ENCODE measurements around the gene CPVL. TPM values are rescaled to one million over a fixed set of nuclear protein-coding genes. Genes with fewer than 3 reads are reported as not detected.

The CPVL gene
- polyA plus RNA-seq, 3 donors: 67.9 to 70.7 (median 68.7) TPM

DNA sequence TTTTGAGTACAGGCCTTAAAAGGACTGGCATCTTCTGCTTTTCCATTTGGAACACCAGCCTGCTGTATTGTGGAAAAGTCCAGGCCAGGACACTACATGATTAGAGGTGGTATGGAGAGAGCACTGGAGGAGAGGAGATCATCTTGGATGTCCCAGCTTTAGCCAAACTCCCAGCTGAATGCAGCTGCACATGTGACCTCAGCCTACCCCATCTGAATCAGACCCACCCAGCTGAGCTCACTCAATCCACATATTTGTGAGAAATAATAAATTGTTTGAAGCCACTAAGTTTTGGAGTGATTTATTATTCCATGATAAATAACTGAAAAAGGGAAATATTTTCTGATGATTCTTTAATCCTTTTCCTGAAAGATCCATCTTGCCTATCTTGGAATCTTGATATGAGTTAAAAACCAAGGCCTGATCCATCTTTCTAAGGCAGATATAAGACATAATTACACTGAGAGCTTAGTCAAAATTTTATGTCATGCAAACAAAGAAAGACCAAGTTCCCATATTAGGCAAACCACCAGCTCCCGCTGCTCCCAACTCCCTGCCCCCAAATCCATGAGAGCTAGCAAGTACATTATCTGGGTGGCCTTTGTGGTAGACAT is 133.1 kb downstream of the CPVL start:
- no peak for DNase-seq (ENCODE audit: low read depth in 3 of 3, low spot score in 2 of 3)

DNA sequence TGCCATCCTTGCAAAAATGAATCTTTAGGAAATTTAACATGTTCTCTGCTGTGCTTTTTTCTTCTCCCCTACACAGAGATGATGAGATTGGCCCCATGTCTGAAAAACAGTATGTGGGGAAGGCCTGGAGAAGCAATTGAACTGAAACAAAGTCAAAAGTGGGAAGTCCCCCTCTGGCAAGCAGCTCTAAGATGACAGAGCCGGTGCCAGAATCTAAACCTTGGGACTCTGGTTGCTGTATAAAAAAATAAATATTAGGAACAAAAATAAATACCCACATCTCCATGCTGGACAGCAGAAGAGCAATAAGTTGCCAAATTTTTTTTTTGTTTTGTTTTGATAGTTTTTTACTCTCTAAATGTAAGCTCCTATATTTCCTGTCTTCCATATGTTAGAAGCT is 136.4 kb downstream of the CPVL start:
- DNase-seq (ENCODE audit: low read depth in 3 of 3, low spot score in 2 of 3): no peak

DNA sequence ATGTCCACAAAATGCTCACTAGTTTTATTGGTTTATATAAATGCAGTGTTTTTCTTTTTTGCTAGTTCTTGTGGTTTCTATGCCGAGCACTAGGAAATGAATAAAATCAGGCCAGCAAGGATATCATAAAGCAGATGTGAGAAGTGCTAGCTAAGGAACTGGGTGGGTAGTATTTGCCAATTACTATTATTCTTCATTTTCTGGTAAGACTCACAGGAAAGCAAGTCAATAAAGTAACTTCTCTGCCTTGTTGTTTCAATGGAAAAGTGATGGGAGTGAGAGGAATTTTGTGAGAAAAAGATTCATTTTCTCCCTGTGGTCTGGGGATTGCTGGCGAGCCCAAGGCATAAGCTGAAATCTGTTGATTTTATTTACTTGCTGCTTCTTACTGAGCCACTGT is 137.7 kb downstream of the CPVL start:
- DNase-seq (ENCODE audit: low read depth in 3 of 3, low spot score in 2 of 3): no peak

DNA sequence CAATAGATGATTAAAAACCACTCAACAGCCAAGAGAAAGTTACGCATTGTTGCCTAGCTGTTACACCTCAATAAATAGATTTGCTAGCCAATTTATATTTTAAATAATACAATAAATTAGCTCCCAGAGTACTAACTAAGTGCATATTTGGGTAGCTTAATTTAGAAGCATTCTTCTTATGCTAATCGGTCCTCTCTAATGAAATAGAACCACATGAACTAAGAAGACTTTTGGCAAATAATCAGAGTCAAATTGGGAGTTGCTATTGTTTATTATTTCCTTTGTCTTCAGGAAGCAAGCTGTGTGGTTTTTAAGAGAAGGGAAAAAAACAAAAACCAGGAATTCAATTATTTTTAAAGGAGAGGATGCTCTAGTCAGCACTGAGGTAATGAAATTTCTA is 139.2 kb downstream of the CPVL start:
- no peak for DNase-seq (ENCODE audit: low read depth in 3 of 3, low spot score in 2 of 3)

DNA sequence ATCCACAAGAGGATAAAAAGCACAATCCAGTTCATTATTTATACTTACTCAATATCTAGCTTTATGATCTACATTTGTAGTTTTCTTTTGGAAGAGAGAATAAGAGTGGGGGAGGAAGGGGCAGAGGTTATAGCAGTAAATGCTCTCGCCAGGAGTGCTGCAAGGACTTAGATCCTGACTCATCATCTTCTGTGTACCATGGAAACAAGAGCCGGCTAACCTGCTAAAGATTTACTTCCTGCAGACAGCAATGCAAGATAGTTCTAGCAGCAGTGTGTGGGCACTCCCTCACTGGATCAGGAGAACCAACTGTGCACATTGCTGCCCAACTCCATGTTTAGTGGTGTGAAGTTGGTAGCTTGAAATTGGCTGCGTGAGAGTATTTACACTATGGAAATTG is 140.5 kb downstream of the CPVL start:
- DNase-seq (ENCODE audit: low read depth in 3 of 3, low spot score in 2 of 3): no peak

DNA sequence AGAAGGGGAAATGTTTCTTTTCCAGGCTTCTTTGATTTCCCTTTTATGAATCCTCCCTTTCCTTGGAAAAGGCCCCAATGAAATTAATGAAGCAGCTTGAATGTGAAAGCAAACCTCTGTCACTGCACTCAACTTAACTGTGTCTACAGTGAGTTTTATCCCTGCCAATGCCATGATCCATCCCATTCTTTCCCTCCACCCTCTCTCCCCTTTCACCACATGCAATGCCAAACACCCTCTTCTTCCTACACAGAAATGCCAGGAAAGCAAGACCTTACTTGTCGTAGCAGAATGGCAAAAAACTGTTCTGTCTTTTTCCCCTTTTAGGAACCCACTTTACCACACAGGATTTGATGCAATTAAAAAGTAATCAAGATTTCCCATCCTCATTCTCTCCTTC is 140.9 kb downstream of the CPVL start:
- no peak for DNase-seq (ENCODE audit: low read depth in 3 of 3, low spot score in 2 of 3)

DNA sequence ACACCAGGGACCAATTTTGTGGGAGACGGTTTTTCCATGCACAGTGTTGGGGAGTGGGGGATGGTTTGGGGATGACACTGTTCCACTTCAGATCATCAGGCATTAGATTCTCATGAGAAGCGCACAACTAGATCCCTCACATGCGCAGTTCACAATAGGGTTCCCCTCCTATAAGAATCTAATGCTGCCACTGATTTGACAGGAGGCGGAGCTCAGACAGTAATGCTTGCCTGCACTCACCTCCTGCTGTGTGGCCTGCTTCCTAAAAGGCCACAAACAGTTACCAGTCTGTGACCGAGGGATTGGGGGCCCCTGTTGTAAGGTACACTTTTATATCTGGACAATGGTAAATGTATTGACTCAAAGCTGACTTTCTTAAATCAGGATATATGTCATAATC is 142.6 kb downstream of the CPVL start:
- no peak for DNase-seq (ENCODE audit: low read depth in 3 of 3, low spot score in 2 of 3)

DNA sequence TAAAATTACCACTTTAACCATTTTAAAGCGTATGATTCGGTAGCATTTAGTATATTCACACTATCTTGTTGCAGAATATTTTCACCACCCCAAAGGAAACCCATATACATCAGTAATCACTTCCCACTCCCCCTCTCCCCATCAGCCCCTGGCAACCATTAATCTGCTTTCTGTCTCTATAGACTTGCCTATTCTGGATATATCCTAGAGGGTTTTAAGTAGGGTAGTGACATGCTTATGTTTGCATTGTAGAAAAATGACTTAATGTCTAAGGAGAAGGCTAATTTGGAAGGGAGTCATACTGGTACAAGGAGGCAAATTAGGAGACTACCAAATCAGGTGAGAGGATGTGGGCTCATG is 145.6 kb downstream of the CPVL start:
- DNase-seq (ENCODE audit: low read depth in 3 of 3, low spot score in 2 of 3): no peak

DNA sequence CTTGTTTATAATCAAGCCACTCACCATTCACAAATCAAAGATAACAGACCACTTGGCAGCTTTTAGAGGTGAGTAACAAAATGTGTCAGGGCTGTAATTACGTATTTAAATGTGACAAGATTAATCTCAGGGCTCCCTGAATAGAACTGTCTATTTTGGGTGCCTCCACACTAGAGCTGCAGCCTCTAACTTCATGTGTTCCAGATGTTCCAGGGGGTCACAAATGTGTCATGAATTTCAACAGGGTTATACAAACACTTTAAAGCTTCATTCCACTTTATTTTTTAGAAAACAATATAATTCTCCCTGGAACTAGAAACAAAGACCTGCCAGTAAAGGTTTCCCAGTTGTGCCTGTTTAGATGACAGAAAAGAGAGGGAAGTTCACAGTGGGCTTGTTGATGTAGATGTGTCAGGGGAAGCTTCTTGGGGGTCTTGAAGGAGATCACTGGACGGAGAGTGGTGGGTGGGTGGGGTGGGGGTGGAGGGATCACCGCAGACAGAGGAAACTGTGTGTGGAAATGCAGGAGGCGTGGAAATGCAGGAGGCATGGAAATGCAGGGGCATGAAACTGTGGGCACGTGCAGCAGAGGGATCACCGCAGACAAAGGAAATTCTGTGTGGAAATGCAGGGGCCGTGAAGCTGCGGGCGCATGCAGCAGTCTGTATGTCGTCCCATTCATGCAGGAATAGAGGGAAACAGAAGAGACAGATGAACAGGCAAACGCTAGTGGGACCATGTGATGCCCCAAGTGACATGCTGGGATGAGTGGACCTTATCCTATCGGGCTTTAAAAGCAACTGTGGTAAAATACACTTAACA is 146.2 kb downstream of the CPVL start:
- no peak for DNase-seq (ENCODE audit: low read depth in 3 of 3, low spot score in 2 of 3)

DNA sequence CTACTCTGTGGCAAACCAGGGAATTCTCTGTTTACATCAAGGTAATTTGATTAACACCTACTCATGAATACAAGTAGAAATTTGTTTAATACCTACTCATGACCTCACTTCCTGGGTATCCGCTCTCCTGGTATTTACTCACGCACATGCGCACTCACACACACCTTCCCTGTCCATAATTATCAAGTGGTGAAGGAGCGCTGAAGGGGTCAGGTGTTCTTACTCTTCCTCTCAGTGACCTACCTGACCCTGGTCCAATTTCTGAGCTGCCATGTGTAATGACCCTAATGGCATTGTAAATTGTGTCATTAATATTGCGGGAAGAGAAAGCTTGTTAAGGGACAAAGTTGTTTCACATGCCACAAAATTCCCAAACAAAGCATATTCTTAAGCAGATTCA is 146.9 kb downstream of the CPVL start:
- DNase-seq (ENCODE audit: low read depth in 3 of 3, low spot score in 2 of 3): no peak

DNA sequence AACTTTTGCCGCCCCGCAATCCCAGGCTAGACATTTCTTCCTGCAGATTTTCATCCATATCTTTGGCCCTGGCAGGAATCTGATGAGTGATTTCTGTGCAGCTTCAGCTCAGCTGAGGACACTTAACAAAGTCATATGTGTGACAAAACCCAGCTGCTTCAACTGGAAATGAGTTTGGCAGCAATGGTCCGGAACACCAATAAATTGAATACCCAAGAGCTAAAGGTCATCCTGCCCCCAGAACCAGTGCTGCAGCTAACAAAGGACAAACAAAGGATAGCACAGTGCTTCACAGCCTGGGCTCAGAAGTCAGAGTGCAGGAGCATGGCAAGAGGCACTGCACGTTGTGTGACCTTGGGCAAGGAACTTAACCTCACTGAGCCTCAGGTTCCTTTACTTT is 148.2 kb downstream of the CPVL start:
- DNase-seq (ENCODE audit: low read depth in 3 of 3, low spot score in 2 of 3): peak in 1 of 3 donors; percentile 63

DNA sequence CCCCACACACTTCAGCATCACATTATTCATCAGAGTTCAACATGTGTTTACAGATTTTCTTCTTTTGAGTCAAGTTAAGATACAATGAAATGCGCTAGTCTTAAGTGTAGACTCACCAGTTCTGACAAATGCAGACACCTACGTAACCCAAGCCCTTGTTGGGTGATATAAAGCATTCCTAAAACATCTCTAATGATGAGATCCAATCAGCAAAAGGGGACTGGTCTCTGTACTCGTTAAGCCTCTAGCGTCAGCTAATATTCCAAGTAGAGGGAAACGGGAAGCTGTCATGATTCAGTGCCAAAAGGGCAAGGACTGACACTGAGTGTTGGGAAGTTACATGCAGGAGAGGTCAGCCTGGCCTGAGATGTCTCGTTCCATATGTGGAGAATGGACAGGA is 149.5 kb downstream of the CPVL start:
- DNase-seq (ENCODE audit: low read depth in 3 of 3, low spot score in 2 of 3): no peak

DNA sequence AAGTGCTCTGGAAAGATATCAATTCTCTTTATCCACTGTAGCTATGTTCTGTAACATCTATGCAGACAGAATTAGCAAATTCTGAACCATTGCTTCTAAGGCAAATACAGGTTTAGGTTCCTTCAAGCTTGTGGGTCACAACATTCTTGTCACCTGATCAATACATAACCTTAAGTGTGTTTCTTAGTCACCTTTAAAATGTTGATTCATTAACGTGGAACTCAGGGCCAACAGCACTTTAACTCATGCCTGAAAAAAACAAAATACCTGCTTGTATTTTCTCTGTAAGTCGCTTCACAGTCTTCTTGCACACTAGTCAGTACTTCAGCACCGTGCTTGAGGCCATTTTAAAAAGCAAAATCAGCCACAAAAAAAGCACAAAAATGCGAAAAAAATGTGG is 153.0 kb downstream of the CPVL start:
- no peak for DNase-seq (ENCODE audit: low read depth in 3 of 3, low spot score in 2 of 3)

DNA sequence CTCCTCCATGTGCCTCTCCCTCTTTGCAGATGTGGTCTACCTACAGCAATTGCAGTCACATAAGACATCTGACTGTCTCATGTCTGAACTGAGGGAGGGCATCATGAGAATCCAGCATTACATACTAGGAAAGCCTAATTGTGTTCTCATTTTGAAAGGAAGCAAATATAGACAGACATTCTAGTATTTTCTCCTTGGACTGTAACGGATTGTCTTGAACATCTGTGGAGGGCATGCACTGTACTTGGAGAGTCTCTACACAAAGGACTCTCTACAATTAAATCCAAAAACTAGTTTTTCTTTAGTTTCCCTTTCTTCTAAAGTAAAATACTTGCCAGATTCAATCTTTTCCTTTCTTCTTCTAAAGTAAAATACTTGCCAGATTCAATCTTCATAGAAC is 153.5 kb downstream of the CPVL start:
- DNase-seq (ENCODE audit: low read depth in 3 of 3, low spot score in 2 of 3): no peak

DNA sequence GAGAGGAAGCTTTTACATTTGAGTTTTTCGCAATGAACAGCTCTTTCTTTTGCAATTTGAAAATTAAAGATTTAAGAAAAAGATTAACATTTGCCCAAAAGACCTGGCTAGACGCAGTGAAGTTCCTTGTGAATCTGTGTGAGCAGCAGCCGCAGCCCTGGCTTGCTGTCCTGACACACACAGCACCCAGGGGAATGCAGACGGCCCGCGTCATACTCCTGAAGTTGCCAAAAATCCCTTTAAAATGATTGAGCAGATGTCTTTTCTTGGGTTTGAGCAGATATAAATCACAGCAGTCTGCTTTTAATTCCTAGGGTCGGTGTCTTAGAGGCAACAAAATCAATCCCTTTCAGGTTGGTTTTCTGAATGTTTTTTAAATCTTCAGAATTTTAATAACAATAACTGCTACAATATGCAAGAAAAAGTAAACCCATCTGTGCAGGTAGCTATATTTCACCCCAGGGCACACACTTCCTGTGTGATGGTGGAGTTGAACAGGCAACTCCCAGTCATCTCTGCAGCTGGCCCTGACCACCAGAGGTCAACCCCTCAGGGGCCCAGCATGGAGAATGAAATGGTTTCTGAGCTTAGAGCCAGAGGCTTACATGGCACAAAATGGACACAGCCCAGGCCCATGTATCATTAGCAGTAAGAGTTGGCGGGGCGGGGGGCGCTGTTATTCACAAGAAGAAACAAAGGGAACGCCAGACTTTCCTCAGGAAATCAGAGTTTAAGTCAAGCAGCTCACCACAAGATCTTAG is 156.0 kb downstream of the CPVL start:
- no peak for DNase-seq (ENCODE audit: low read depth in 3 of 3, low spot score in 2 of 3)

DNA sequence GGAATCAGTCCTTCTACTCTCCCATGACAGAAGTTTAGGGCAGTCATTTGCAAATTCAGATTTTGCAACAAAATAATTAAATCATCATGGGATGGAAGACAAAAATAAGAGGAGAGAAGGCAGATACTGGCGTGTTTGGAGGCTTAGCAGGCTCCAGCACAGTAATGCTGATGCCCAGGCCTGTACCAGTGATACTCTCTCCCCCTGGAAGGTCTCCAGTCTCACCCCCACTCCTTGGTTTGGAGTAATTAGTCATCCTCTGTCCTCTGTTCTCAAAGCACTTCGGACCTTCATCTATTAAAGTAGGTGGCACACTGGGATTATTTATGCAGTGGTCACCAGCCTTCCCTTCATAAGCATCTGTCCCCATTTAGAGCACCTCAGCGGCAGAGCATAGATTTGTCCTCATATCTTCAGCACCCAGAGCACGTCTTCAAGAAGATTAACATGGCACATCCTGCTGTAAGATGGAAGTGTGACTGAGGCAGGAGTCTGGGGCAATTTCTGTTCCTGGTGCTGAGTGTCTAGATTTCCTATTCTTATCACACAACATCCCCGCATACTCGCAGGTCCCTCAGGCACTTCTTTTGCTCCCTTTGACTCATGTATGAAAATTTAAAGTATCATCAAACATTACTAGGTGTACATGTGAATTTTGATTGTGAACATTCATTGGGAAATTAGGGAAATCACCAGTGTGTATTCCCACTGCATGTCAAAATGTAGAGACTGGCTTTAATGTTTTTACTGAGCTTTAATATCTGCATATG is 156.9 kb downstream of the CPVL start:
- no peak for DNase-seq (ENCODE audit: low read depth in 3 of 3, low spot score in 2 of 3)

DNA sequence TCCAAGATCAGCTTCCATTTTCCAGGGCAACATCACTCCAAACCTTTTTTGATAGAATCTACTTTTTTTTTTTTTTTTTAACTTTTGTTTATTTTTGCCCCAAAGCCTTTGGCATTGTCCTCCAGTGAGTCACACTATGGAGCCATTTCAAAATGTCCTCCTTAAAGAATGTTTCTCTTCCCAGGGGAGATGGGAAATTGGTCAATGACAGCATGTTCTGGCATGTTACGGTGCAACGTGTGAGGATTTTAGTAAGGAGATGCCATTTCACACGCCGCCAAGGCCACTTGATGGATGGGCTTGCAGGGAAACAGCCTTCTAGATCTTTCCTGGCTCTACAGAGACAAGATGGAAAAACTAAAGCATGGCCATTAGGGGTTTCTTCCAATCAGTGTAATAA is 157.5 kb downstream of the CPVL start:
- no peak for DNase-seq (ENCODE audit: low read depth in 3 of 3, low spot score in 2 of 3)

DNA sequence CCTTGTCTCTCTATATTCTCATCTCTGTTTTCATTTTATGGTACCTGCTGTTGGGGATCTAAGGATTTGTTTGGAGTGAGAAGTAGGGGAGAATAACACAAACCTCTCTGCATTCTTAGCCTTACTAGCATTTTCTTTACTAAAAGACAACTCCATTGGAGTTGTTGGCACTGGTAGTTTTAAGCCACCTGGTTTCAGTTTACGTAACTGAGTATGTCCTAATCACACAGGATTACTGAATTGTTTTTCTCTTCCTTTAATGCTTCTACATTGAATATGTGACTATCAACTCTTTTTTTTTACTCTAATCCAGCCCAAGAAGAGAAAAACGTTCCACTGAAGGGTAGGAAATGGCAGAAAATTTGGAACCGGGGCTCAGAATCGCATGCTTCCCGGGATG is 158.2 kb downstream of the CPVL start:
- DNase-seq (ENCODE audit: low read depth in 3 of 3, low spot score in 2 of 3): no peak

DNA sequence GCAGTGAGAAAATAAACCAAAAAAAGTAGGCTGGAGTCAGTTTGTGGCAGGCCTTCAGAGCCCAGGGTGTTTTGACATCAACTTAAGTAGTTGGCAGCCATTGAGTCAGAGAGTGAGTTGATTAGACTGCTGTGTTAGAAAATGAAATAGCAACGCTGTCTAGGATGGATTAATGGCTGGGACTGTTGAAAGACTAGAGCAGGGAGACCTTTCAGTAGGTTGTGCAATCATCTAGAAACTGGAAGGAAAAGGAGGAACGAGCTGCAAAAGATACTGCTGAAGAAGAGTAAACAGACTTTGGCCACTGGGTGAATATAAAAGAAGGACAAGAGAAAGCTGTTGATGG is 159.6 kb downstream of the CPVL start:
- no peak for DNase-seq (ENCODE audit: low read depth in 3 of 3, low spot score in 2 of 3)

DNA sequence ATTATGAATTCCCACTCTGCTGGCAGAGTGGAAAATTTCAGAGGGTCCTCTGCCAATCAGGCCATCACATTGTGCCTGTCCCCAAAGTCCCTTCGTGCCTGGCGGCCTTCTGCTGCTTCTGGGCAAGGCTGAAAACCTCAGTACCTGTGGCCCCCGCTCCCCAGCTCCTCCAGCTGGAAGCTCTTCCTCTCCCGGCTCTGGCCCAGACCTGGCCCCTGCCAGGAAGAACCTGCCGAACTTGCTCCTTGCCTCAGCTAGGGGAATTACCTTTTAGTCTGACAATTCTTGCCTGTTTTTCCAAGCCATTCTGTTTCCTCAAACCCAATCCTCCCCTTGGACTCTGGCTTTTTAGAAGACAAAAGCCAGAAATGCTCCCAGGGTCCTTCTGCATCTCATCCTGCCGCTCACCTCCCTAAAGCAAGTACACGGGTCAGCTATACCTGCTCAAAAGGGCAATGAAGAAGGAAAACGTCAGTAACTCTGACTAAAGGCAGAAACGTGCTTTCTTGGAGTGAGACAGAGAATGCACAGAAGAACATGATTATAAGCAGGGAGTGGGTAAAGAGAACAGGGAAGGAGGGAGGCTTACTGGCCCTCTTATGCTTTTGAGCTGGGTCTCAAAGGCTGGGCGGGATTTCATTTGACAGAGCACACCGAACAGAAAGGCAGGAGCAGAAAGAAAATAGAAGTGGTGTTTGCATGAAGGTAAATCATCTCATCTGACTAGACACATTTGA is 160.1 kb downstream of the CPVL start:
- DNase-seq (ENCODE audit: low read depth in 3 of 3, low spot score in 2 of 3): no peak

DNA sequence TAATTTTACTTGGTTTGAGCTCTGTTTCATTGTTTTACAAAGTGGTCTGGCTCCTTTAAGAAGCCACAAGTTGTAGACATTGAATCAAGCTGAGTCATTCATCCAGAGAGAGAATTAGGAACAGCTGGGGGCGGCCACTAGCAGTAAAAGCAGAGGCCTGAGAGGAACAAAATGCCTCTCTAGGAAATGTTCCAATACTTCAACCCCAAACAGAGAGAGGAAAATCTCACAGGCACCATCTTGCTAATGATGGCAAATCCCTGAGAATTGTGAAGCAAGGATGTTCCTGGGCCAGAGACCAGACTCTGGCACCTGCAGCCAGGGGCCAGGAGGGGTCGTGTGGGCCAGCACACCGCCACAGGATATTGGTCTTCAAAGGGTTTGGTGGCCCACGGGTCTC is 161.7 kb downstream of the CPVL start:
- DNase-seq (ENCODE audit: low read depth in 3 of 3, low spot score in 2 of 3): no peak

Measured in right renal cortex interstitium (tissue), 3 donors.